22Rv1 (cell line): ENCODE results near the gene SLC9A9.

ENCODE experiments used
- H3K27ac ChIP-seq: fragments of 450-650 bp; 2 replicates; pipeline ENCODE4 v1.5.1; 2017
- CTCF ChIP-seq: fragments of 450-650 bp; IDR thresholded peaks from 2 replicates; pipeline ENCODE4 v1.5.1; 2017; ENCODE audit warnings: mild to moderate bottlenecking
- ZFX ChIP-seq: fragments of 450-650 bp; IDR thresholded peaks from 2 replicates; pipeline ENCODE4 v1.6.1; 2017; ENCODE audit warnings: antibody characterized with exemption, borderline replicate concordance

SLC9A9 gene

DNA sequence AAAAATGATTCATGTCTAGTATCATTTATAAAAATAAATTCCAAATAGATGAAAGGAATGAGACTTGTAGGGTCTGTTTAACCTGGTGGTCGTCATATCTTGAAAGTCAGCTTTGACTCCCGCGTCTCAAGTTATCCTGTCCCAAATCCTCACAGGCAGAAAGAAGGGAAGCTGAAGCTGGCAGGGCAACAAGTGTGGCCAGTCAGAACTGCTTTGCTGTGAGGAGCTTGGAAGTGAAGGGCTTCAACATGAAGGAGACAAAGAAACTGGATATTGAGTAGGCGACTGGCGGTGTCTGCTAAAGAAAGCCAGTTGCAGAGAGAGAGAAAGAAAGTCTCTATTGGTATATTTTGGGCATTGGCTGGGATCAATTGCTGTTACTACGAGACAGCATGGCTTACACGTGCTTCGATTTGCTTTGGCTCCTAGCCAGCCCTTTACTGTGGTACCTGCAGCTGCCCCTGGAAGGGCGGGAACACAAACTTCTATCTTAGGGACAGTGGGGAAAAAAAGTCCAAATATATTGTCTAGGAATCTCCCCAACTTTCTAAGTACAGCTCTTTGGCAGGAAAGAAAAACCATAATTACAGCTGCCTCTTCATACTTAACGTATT, 621.5 kb downstream of the SLC9A9 start:
- H3K27ac ChIP-seq: no peak overlapping the region
- TF ChIP-seq ZFX: no peak
- TF ChIP-seq CTCF: no peak

- H3K27ac ChIP-seq: no peak overlapping the region
These were observed 623.6 kb downstream of the SLC9A9 start for GRCh38 chr3:143224716-143225115.

GRCh38 chr3:143222981-143223380, 625.3 kb downstream of the SLC9A9 start:
- no peak overlapping the region for H3K27ac ChIP-seq
- TF ChIP-seq CTCF (no peak), ZFX (no peak)

More at GRCh38 chr3:143224716-143225115, 623.6 kb downstream of the SLC9A9 start:
- no peak for TF ChIP-seq ZFX
- no peak for TF ChIP-seq CTCF

GRCh38 chr3:143222505-143222904, 625.8 kb downstream of the SLC9A9 start:
- TF ChIP-seq ZFX: no peak
- TF ChIP-seq CTCF: no peak
- H3K27ac ChIP-seq: no peak overlapping the region

DNA sequence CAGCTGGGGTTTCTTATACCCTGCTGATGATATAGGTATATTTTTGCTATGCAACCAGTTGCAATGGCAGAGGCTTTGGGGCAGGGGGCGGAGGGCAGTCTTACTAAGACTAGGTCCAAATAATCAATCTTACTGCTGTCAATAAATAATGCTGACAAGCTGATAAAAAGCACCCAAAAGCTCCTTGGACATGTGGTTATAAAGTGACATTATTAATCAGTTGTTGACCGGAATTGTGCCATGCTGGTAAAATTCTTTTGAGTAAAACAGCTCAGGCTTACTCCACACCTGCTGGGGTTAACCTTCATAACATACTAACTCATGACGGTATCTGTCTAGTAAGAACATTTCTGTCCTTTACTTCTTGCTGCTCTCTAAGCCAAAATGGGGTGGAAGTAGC, 626.8 kb downstream of the SLC9A9 start:
- no peak for TF ChIP-seq ZFX
- no peak for TF ChIP-seq CTCF
- no peak overlapping the region for H3K27ac ChIP-seq

DNA sequence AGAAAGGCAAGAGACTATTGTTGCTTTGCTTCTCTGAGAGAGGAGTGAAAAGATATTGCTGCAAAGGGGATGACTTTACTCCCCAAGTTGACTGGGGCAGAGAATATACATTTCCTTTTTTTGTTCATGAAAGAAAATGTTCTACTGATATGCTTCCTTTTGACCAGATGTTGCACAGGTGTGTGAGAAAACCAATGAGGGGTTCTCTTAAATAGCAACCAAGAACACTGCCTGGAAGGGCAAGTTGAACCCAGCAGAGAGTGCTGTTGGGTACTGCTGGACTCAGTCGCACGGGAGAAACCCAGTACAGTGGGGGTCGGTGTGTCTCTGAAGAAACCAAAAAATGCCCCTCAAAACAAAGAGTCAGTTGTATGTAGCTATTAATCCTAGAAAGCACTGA, 627.5 kb downstream of the SLC9A9 start:
- no peak for TF ChIP-seq ZFX
- no peak for TF ChIP-seq CTCF
- no peak overlapping the region for H3K27ac ChIP-seq

DNA sequence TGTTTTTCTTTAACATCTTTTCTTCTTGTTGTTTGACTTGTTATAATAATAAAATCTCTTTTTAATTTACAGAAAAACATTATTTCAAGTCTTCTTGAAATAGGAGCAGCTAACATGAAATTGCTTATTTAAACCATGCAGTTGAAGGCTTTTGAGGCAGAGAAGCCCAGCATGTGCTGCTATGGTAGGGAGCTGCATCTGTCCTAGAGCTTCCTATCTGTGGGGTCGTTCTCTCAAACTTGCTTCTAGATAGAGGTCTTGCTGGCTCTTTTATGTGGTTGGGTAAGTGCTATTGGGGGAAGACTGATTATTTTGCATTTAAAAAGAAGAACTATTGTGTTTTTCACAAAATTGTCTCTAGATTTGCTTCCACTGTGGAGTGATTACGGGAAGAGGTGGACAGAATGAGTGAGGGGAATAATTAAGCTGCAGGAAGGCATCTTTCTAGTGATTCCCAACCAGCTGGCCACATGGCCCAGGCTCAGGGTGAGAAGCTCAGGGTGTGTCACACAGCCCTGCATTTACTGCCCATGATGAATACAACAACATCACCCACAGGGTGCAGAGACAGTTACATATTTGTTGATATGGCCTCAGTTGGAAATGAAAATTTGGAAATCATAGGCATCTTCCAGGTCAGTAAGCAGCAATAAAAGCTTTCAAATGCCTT, 630.0 kb downstream of the SLC9A9 start:
- TF ChIP-seq ZFX (no peak), CTCF (no peak)
- H3K27ac ChIP-seq: no peak overlapping the region
